Body of pancreas (tissue), 4 donors: ENCODE data around the gene RING1. TPM values are rescaled to one million over a fixed set of nuclear protein-coding genes. Genes with fewer than 3 reads are reported as not detected.
A peak's percentile ranks its signal among the peaks of the same experiment; 100 is the strongest.

Experiments used
- ATAC-seq: fragments of 150-250 bp; one replicate; pipeline ENCODE4 v1.9.1; 2016
- DNase-seq, 4 donors: peaks; one replicate each; pipeline ENCODE4 v3.0.0-alpha.2; 2019
- H3K27ac ChIP-seq, 4 donors: fragments of 200-600 bp; sonication (generic); 1 replicate in 3 of 4; 2 replicates in 1 of 4; pipeline versions ENCODE4 v1.5.1 to v1.6.1; 2016 to 2019; ENCODE audit warnings: mild to moderate bottlenecking in 1 of 4, mixed read lengths in 1 of 4, moderate library complexity in 1 of 4
- H3K27me3 ChIP-seq, 2 donors: fragments of 200-600 bp; sonication (generic); one replicate each; pipeline ENCODE4 v1.6.0; 2016; ENCODE audit warnings: mild to moderate bottlenecking in 1 of 2
- H3K36me3 ChIP-seq, 2 donors: fragments of 200-600 bp; sonication (generic); replicated peaks in 1 of 2; 2 replicates each; pipeline ENCODE4 v1.5.1; 2016; ENCODE audit warnings: low read depth in 2 of 2; ENCODE audit not compliant: insufficient read depth in 1 of 2
- H3K4me1 ChIP-seq: fragments of 200-600 bp; sonication (generic); one replicate; pipeline ENCODE4 v1.6.0; 2016
- H3K4me3 ChIP-seq, 2 donors: fragments of 200-600 bp; sonication (generic); 1 replicate in 1 of 2; 2 replicates in 1 of 2; pipeline ENCODE4 v1.5.1; 2016 to 2019
- H3K9me3 ChIP-seq, 3 donors: fragments of 200-600 bp; sonication (generic); 1 replicate in 2 of 3; 2 replicates in 1 of 3; pipeline ENCODE4 v1.5.1; 2016
- CTCF ChIP-seq, 7 experiments: fragments of 450-650 bp in 4 of 7; fragments of 200-600 bp in 3 of 7; sonication (generic) in 3 of 7; IDR thresholded peaks; one replicate each; pipeline ENCODE4 v1.5.1; 2016 to 2019; ENCODE audit warnings: antibody characterized with exemption in 7 of 7
- POLR2A ChIP-seq, 3 donors: fragments of 450-650 bp; IDR thresholded peaks; one replicate each; pipeline ENCODE4 v1.6.1; 2016; ENCODE audit warnings: antibody characterized with exemption in 3 of 3, mild to moderate bottlenecking in 2 of 3
- WGBS, 2 donors: methylation state at CpG; one replicate each; pipeline ENCODE4 v1.1.5; 2017; 5-methylcytosine and 5-hydroxymethylcytosine counted together
- intact Hi-C: fragments of 100-400 bp; cut with DNase I; formaldehyde crosslinking; loops from one replicate; pipeline ENCODE4 v1.15.1; 2023
- total RNA-seq, 2 donors: library from RNA; depleted of rRNA; stranded (reverse); fragments of >200 nt; gene quantifications; one replicate each; pipeline ENCODE4 v1.1.0, GENCODE V29; 2016

RING1 gene
- total RNA-seq, 2 donors from 2014 or later, result 11.2 to 28.3 TPM

GRCh38 chr6:33203443-33204164 is 4.7 kb upstream of the RING1 start:
- no peak for ATAC-seq
- H3K4me1 ChIP-seq, result peaks cover 73% of the 10 kb centered on the region
- H3K4me3 ChIP-seq, result no peak overlapping the region
- peak overlapping the region; percentile 81 to 93 (median 88) for H3K27ac ChIP-seq
- no peak for DNase-seq
- no peaks in the 10 kb centered on the region for H3K27me3 ChIP-seq
- H3K9me3 ChIP-seq, result no peaks in the 10 kb centered on the region
- TF ChIP-seq POLR2A (IDR thresholded peaks at IDR 0.05) (no peak), CTCF (IDR thresholded peaks at IDR 0.05) (no peak)
- WGBS, 2 donors, result 48 to 77% methylated on average over 5 to 7 of the region's 7 CpGs
- peaks cover 0 to 6% of the 10 kb centered on the region in 2 donors for H3K36me3 ChIP-seq
- intact Hi-C loops, result no loop called here

- intact Hi-C loops, result no loop called here
- no peaks in the 10 kb centered on the region for H3K27me3 ChIP-seq
- H3K4me1 ChIP-seq, result peaks cover 72% of the 10 kb centered on the region
- DNase-seq, result no peak
- no peaks in the 10 kb centered on the region for H3K9me3 ChIP-seq
- no peak for TF ChIP-seq CTCF (IDR thresholded peaks at IDR 0.05)
- no peak for TF ChIP-seq POLR2A (IDR thresholded peaks at IDR 0.05)
- no peak overlapping the region for H3K4me3 ChIP-seq
- ATAC-seq, result no peak
- peaks cover 0 to 6% of the 10 kb centered on the region in 2 donors for H3K36me3 ChIP-seq
- WGBS, 2 donors, result 0 to 3% methylated on average over 4 of the region's 4 CpGs
- H3K27ac ChIP-seq, result peak overlapping the region; percentile 81 to 93 (median 88)
Observed at GRCh38 chr6:33204165-33204414, 4.2 kb upstream of the RING1 start.

GRCh38 chr6:33204415-33205190 is 3.7 kb upstream of the RING1 start, which contains the start of gene HSD17B8:
HSD17B8 (plus strand) TSS chr6:33204655; CDS start chr6:33204669, 14 bp downstream.
- Histone ChIP-seq H3K4me3 (peak within 1 kb of the TSS; percentile 68), H3K4me1 (peaks cover 72% of the 10 kb centered on the region)

GRCh38 chr6:33205191-33206026 is 2.9 kb upstream of the RING1 start:
- peaks cover 0 to 6% of the 10 kb centered on the region in 2 donors for H3K36me3 ChIP-seq
- H3K4me3 ChIP-seq, result peak overlapping the region; percentile 68
- H3K9me3 ChIP-seq, result no peaks in the 10 kb centered on the region
- intact Hi-C loops, result no loop called here
- DNase-seq (no peak), ATAC-seq (no peak)
- H3K27me3 ChIP-seq, result no peaks in the 10 kb centered on the region
- WGBS, 2 donors, result 34 to 35% methylated on average over 15 to 16 of the region's 17 CpGs
- no peak for TF ChIP-seq CTCF (IDR thresholded peaks at IDR 0.05)
- peaks cover 72% of the 10 kb centered on the region for H3K4me1 ChIP-seq
- peak overlapping the region; percentile 81 to 93 (median 88) for H3K27ac ChIP-seq

More at GRCh38 chr6:33204415-33205190, 3.7 kb upstream of the RING1 start, which contains the start of gene HSD17B8:
- Histone ChIP-seq H3K27me3 (no peaks in the 10 kb centered on the region), H3K27ac (peak within 1 kb of the TSS; percentile 81 to 93 (median 88)), H3K9me3 (no peaks in the 10 kb centered on the region), H3K36me3 (peaks cover 0 to 6% of the 10 kb centered on the region in 2 donors)
- intact Hi-C loops, result no loop called here
- TF ChIP-seq POLR2A (IDR thresholded peaks at IDR 0.05) (peak; percentile 72 to 85 (median 85)), CTCF (IDR thresholded peaks at IDR 0.05) (no peak)
- 1% methylated on average over 19 to 47 of the region's 48 CpGs for WGBS, 2 donors
- peak; percentile 69 for ATAC-seq
- peak; percentile 96 to 97 (median 96) for DNase-seq
